ENCODE results near the gene BACH2. TPM values are rescaled to one million over a fixed set of nuclear protein-coding genes. Genes with fewer than 3 reads are reported as not detected.
A peak's percentile ranks its signal among the peaks of the same experiment; 100 is the strongest.

Gene BACH2
- total and polyA plus RNA-seq, 4 donors: 11.0 to 16.7 (median 12.9) TPM

DNA sequence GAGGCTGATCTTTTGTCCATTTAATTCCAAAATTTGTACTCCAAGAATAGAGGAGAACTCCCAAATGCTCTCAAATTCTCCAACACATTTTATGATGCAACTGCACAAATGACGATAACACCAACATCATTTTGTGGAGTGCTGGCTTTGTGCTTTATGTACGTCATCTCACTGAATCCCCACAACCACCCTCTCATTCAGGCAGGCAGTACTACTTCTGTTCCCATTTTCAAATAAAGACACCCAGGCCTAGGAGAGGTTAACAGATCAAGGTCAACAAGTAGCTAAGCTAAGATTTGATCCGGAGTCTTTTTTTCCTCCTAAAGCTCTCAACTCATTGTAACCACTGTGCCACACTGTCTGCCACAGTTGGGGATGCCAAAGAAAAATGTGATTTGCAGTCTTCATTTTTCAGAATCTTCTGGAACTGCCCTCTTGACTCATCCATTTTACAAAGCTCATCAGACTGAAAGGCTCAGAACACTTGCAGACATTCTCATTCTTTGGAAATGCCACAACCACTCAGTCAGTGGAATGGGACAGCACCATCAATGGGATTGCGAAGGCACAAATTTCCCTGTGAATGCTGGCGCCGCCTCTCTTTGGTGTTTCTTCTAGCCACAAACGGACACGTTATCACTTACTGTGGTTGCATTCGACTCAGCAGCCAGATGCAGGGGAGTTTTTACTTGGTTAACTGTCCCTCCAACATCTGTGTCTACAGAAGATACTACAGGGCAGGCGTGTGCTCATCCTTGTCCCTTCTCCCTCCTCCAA lies 217.9 kb downstream of the BACH2 start:
- H3K4me3 ChIP-seq (ENCODE audit: low read depth, low read length): no peak overlapping the region
- H3K9me3 ChIP-seq (ENCODE audit: control insufficient read depth, insufficient read depth, low read length): no peaks in the 10 kb centered on the region
- DNase-seq (ENCODE audit: low read depth in 4 of 6, low spot score in 6 of 6): no peak
- no peak overlapping the region for H3K27ac ChIP-seq (ENCODE audit: low read depth, low read length)
- no peaks in the 10 kb centered on the region for H3K36me3 ChIP-seq (ENCODE audit: control insufficient read depth, insufficient read depth, low read length)
- no peaks in the 10 kb centered on the region for H3K27me3 ChIP-seq (ENCODE audit: control insufficient read depth, insufficient read depth, low read length)
- 79% methylated on average over 9 of the region's 10 CpGs for WGBS (ENCODE audit: insufficient coverage)
- H3K4me1 ChIP-seq (ENCODE audit: control insufficient read depth, insufficient read depth, low read length): peaks cover 3% of the 10 kb centered on the region

DNA sequence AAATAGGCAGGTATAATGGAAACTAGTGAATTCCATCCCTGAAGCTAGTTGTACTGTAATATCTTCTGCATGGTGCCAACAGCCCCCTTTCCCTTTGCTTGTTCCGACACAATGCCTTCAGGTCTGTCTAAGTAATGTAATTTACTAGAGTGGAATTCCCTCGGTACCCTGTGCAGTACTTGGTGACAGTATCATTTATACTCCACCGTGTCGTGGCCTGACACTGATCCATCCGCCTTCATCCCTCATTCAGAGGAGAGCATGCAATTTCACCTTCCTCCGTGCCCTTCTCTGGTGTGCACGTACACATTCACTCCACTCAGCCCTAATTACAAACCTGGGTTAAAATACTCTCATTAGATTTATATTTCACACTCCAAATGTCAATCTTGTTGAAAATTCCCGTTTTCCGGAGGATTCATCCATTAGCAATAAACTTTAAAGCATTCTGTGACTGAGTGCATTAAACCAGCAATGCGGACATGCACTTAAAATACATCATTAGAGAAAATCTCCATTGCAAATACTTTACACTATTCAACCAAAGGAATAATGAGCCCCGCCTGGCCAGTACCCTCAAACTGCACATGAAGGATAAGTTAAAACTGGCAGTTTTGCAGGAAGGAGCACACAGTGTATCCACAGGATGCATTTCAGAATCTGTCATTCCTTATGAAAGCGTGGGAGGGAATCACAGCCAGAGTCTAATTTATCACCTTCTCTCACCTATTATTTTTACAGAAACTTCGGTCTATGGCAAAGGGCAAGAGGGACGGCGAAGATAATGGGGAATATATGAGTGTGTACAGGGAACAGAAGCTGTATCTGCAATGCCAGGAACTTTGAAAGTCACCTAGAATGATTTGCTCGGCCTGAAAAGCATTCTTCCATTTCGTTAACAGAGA lies 219.9 kb downstream of the BACH2 start:
- H3K4me3 ChIP-seq (ENCODE audit: low read depth, low read length): no peak overlapping the region
- H3K27me3 ChIP-seq (ENCODE audit: control insufficient read depth, insufficient read depth, low read length): no peaks in the 10 kb centered on the region
- no peaks in the 10 kb centered on the region for H3K36me3 ChIP-seq (ENCODE audit: control insufficient read depth, insufficient read depth, low read length)
- no peak overlapping the region for H3K27ac ChIP-seq (ENCODE audit: low read depth, low read length)
- peaks cover 3% of the 10 kb centered on the region for H3K4me1 ChIP-seq (ENCODE audit: control insufficient read depth, insufficient read depth, low read length)
- H3K9me3 ChIP-seq (ENCODE audit: control insufficient read depth, insufficient read depth, low read length): no peaks in the 10 kb centered on the region
- 49% methylated on average over 7 of the region's 17 CpGs for WGBS (ENCODE audit: insufficient coverage)
- DNase-seq (ENCODE audit: low read depth in 4 of 6, low spot score in 6 of 6): peak in 1 of 6 donors; percentile 62

DNA sequence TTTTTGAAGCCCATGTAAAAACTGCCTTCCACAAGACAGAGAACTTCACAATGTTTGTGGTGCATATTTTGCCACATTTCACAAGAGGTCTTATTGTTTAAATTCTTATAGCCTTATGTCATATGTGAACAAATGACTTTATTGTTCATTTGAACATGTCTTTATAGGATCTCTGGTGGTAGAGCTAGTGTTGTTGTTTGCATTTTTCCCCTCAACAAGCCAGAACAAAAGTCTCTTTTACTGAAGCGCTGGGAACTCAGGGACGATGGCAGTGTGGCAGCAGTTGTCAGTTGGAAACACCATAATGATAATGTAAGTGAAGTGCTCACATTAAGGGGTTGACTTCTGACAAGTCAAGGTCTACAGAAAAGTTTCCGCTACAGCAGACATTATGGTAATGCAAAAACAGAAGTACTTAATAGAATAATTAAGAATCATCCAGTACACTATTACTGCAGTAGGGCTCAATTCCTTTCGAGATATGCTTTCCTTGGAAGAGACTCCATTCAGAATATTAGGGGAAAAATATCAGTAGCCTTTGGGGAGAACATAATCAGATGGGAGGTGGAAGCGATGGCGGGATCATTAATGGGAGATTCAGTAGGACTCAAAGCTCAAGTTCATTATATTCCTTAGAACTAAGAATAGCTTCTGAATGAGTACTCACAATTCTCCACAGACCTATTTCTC lies 222.3 kb downstream of the BACH2 start:
- H3K27me3 ChIP-seq (ENCODE audit: control insufficient read depth, insufficient read depth, low read length): no peaks in the 10 kb centered on the region
- H3K27ac ChIP-seq (ENCODE audit: low read depth, low read length): peak overlapping the region; percentile 75
- no peaks in the 10 kb centered on the region for H3K36me3 ChIP-seq (ENCODE audit: control insufficient read depth, insufficient read depth, low read length)
- no peaks in the 10 kb centered on the region for H3K9me3 ChIP-seq (ENCODE audit: control insufficient read depth, insufficient read depth, low read length)
- no peak overlapping the region for H3K4me3 ChIP-seq (ENCODE audit: low read depth, low read length)
- peaks cover 3% of the 10 kb centered on the region for H3K4me1 ChIP-seq (ENCODE audit: control insufficient read depth, insufficient read depth, low read length)
- peak in 2 of 6 donors; percentile 65 to 69 for DNase-seq (ENCODE audit: low read depth in 4 of 6, low spot score in 6 of 6)
- no CpG with 5 or more reads among the region's 6 CpGs for WGBS (ENCODE audit: insufficient coverage)

DNA sequence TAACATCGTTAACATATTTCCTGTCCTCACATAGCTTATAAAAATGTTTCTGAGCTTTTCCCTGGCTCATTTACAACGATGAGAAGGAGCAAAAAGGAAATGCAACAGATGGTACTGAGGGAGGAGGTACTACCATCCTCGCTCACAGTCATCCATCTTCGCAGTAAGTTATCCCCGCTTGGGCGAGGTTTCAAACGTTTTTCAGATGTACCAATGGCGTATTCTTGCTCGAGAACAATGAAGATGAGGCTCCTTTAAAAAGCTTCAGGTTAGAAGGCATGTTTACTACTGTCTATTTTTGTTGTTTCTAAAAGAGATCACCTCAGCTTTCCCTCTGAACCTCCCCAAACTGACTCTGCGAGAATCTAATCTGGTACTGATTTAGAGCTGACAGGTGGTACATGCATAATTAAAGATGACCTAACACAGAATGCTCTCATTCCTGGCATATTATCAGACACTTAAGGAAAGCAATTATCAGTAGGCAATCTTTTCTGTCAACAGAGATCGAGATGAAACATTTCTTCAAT lies 223.6 kb downstream of the BACH2 start:
- Histone ChIP-seq H3K36me3 (ENCODE audit: control insufficient read depth, insufficient read depth, low read length) (no peaks in the 10 kb centered on the region), H3K9me3 (ENCODE audit: control insufficient read depth, insufficient read depth, low read length) (no peaks in the 10 kb centered on the region), H3K4me1 (ENCODE audit: control insufficient read depth, insufficient read depth, low read length) (peaks cover 5% of the 10 kb centered on the region), H3K27ac (ENCODE audit: low read depth, low read length) (peak overlapping the region; percentile 74), H3K4me3 (ENCODE audit: low read depth, low read length) (no peak overlapping the region), H3K27me3 (ENCODE audit: control insufficient read depth, insufficient read depth, low read length) (no peaks in the 10 kb centered on the region)
- DNase-seq (ENCODE audit: low read depth in 4 of 6, low spot score in 6 of 6): peak in 2 of 6 donors; percentile 75 to 87
- 70% methylated on average over 9 of the region's 11 CpGs for WGBS (ENCODE audit: insufficient coverage)

DNA sequence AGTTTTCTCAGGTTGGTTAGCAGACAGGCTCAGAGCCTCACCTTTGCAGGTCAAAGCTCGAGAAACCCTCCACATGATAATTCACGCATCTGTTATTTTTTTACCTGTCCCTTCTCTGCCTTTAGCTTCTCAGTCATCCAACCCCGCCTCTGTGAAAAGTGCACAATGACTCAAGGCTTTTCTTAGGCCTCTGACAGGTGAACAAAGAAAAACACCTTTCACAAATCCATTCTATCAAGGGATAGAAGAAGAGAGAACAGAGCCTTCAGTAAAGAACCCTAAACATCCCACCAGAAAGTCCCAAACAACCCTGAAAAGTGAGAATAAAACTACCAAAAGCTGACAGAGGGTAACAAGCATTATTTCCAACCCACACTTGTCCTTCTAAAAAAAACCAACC lies 224.1 kb downstream of the BACH2 start:
- 67% methylated on average over 1 of the region's 3 CpGs for WGBS (ENCODE audit: insufficient coverage)
- Histone ChIP-seq H3K36me3 (ENCODE audit: control insufficient read depth, insufficient read depth, low read length) (no peaks in the 10 kb centered on the region), H3K27ac (ENCODE audit: low read depth, low read length) (no peak overlapping the region), H3K27me3 (ENCODE audit: control insufficient read depth, insufficient read depth, low read length) (no peaks in the 10 kb centered on the region), H3K9me3 (ENCODE audit: control insufficient read depth, insufficient read depth, low read length) (no peaks in the 10 kb centered on the region), H3K4me1 (ENCODE audit: control insufficient read depth, insufficient read depth, low read length) (peaks cover 5% of the 10 kb centered on the region), H3K4me3 (ENCODE audit: low read depth, low read length) (no peak overlapping the region)
- no peak for DNase-seq (ENCODE audit: low read depth in 4 of 6, low spot score in 6 of 6)

DNA sequence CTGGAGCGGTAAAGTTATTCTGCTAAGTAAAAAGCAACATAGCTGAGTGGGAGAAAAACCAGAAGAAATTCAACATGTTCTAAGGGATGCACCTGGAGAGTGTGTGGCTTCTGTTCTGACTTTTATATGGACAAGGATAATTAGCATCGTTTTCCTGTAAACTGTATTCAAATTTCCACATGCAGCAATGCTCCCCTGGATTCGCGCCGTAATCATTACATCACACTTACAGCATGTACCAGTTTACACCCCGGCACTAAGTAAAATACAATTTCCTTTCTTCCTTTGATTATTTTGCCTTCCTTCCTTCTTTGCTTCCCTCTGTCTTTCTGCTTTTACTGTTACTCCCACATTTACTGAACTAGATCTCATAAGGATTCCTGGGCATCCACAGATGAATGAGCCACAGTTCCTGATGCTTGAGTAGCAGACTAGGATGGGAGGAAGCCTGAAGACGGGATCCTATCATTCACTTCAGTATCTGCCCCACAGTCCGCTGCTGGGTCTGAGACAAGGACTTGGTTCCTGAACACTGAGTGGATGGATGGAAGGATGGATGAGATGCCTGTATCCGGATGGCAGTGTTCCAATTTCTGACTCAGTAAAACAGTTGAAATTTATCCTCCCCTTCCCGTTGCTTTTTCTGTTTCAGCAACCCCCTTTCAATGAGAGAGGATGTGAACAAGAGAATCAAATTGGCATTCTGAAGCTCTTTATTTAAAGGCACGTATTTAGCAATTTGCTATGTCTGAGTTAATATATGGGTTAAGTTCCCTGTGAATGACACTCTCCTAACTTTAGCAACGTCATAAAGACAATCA lies 227.7 kb downstream of the BACH2 start:
- Histone ChIP-seq H3K27me3 (ENCODE audit: control insufficient read depth, insufficient read depth, low read length) (no peaks in the 10 kb centered on the region), H3K4me3 (ENCODE audit: low read depth, low read length) (no peak overlapping the region), H3K36me3 (ENCODE audit: control insufficient read depth, insufficient read depth, low read length) (no peaks in the 10 kb centered on the region), H3K9me3 (ENCODE audit: control insufficient read depth, insufficient read depth, low read length) (no peaks in the 10 kb centered on the region), H3K27ac (ENCODE audit: low read depth, low read length) (no peak overlapping the region), H3K4me1 (ENCODE audit: control insufficient read depth, insufficient read depth, low read length) (peaks cover 2% of the 10 kb centered on the region)
- peak in 1 of 6 donors; percentile 48 for DNase-seq (ENCODE audit: low read depth in 4 of 6, low spot score in 6 of 6)
- WGBS (ENCODE audit: insufficient coverage): 91% methylated on average over 7 of the region's 12 CpGs

DNA sequence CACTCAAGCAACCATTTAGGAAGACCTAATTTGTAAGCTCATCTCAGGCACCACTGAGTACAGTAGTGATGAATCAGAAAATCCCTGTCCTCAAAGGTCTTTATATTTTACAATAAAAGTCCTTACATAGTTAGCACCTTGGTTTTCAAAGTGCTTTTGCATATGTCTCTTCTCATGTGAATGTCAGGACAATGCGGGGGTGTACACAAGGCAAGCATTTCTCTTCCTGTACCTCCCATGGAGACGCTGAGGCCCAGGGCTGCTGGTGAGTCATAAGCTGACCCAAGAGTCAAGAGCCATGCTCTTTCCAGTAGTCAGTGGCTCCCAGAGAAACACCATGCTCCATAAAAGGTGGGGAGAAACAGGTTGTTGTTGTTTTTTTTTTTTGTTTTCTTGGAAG lies 228.4 kb downstream of the BACH2 start:
- DNase-seq (ENCODE audit: low read depth in 4 of 6, low spot score in 6 of 6): no peak
- no peak overlapping the region for H3K27ac ChIP-seq (ENCODE audit: low read depth, low read length)

DNA sequence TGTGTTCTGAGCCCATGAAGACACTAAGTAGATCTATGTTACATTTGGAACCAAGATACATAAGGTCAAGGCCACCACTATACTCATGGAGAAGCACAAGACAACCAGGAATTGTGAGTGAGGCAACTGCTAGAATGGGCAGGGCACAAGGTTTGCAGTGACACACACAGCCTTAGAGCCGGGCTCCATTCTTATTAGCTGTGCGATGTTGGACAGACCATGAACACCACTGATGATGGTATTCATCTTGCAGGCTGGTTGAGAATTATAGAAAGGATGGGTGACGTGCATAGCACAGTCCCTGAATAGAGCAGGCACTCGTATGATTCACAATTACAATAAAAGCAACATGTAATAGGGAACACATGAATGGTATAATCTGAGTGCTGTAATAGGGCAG lies 229.9 kb downstream of the BACH2 start:
- no peak overlapping the region for H3K4me3 ChIP-seq (ENCODE audit: low read depth, low read length)
- H3K27me3 ChIP-seq (ENCODE audit: control insufficient read depth, insufficient read depth, low read length): no peaks in the 10 kb centered on the region
- WGBS (ENCODE audit: insufficient coverage): 100% methylated on average over 2 of the region's 4 CpGs
- DNase-seq (ENCODE audit: low read depth in 4 of 6, low spot score in 6 of 6): no peak
- H3K36me3 ChIP-seq (ENCODE audit: control insufficient read depth, insufficient read depth, low read length): no peaks in the 10 kb centered on the region
- peaks cover 2% of the 10 kb centered on the region for H3K4me1 ChIP-seq (ENCODE audit: control insufficient read depth, insufficient read depth, low read length)
- H3K9me3 ChIP-seq (ENCODE audit: control insufficient read depth, insufficient read depth, low read length): no peaks in the 10 kb centered on the region
- H3K27ac ChIP-seq (ENCODE audit: low read depth, low read length): no peak overlapping the region

More for the DNA sequence above, 228.4 kb downstream of the BACH2 start:
- no peak overlapping the region for H3K4me3 ChIP-seq (ENCODE audit: low read depth, low read length)
- H3K9me3 ChIP-seq (ENCODE audit: control insufficient read depth, insufficient read depth, low read length): no peaks in the 10 kb centered on the region
- WGBS (ENCODE audit: insufficient coverage): 82% methylated on average over 1 of the region's 2 CpGs
- H3K27me3 ChIP-seq (ENCODE audit: control insufficient read depth, insufficient read depth, low read length): no peaks in the 10 kb centered on the region
- peaks cover 2% of the 10 kb centered on the region for H3K4me1 ChIP-seq (ENCODE audit: control insufficient read depth, insufficient read depth, low read length)
- H3K36me3 ChIP-seq (ENCODE audit: control insufficient read depth, insufficient read depth, low read length): no peaks in the 10 kb centered on the region

All from spinal cord (tissue), 10 donors.